Breast epithelium (tissue), 4 donors: ENCODE measurements around the gene MIS12. TPM values are rescaled to one million over a fixed set of nuclear protein-coding genes. Genes with fewer than 3 reads are reported as not detected.

Experiments
- DNase-seq, 2 donors: peaks; one replicate each; pipeline ENCODE4 v3.0.0-alpha.2; 2019; ENCODE audit warnings: low spot score in 2 of 2
- H3K27ac ChIP-seq, 2 donors: fragments of 200-600 bp; sonication (generic) in 1 of 2; one replicate each; pipeline ENCODE4 v1.5.1; 2016 to 2019; ENCODE audit warnings: mild to moderate bottlenecking in 1 of 2
- H3K27me3 ChIP-seq, 2 donors: fragments of 200-600 bp; sonication (generic) in 1 of 2; one replicate each; pipeline versions ENCODE4 v1.5.1 to v1.6.0; 2017 to 2019; ENCODE audit warnings: control low read depth in 1 of 2, mild to moderate bottlenecking in 1 of 2
- H3K36me3 ChIP-seq: fragments of 200-600 bp; one replicate; pipeline ENCODE4 v1.5.1; 2019
- H3K4me1 ChIP-seq, 2 donors: fragments of 200-600 bp; sonication (generic); one replicate each; pipeline ENCODE4 v1.5.1; 2016 to 2019; ENCODE audit warnings: control low read depth in 1 of 2
- H3K4me3 ChIP-seq, 3 donors: fragments of 200-600 bp; sonication (generic); 1 replicate in 2 of 3; 2 replicates in 1 of 3; pipeline ENCODE4 v1.5.1; 2016 to 2019; ENCODE audit warnings: mild to moderate bottlenecking in 3 of 3, moderate library complexity in 2 of 3
- H3K9me3 ChIP-seq, 2 donors: fragments of 200-600 bp; sonication (generic) in 1 of 2; one replicate each; pipeline ENCODE4 v1.5.1; 2016 to 2019; ENCODE audit warnings: control low read depth in 1 of 2
- CTCF ChIP-seq, 3 donors: fragments of 450-650 bp; IDR thresholded peaks; one replicate each; pipeline ENCODE4 v1.5.1; 2016 to 2017; ENCODE audit warnings: antibody characterized with exemption in 3 of 3, mild to moderate bottlenecking in 3 of 3, moderate library complexity in 3 of 3
- POLR2A ChIP-seq: fragments of 450-650 bp; IDR thresholded peaks from one replicate; pipeline ENCODE4 v1.6.1; 2016; ENCODE audit warnings: antibody characterized with exemption, mild to moderate bottlenecking, moderate library complexity
- POLR2AphosphoS5 ChIP-seq, 3 donors: sonication (generic); formaldehyde crosslinking; IDR thresholded peaks; one replicate each; pipeline ENCODE4 v1.6.1; 2017; ENCODE audit warnings: antibody characterized with exemption in 3 of 3
- intact Hi-C: fragments of 100-400 bp; cut with DNase I; formaldehyde crosslinking; loops from one replicate; pipeline ENCODE4 v1.15.1; 2023; ENCODE audit warnings: low total_unique reads
- total RNA-seq, 3 donors: library from RNA; depleted of rRNA; stranded (reverse); fragments of >200 nt; gene quantifications; one replicate each; pipeline ENCODE4 v1.1.0, GENCODE V29; 2016

MIS12 gene
- total RNA-seq, 3 donors from 2014 or later: 12.3 to 16.5 (median 14.1) TPM

- H3K4me1 ChIP-seq: no peaks in the 10 kb centered on the region
- H3K4me3 ChIP-seq: no peak overlapping the region
- TF ChIP-seq POLR2A (no peak), POLR2AphosphoS5 (IDR thresholded peaks at IDR 0.05) (no peak), CTCF (IDR thresholded peaks at IDR 0.05) (no peak)
- no peaks in the 10 kb centered on the region for H3K27me3 ChIP-seq
- no peak overlapping the region for H3K27ac ChIP-seq
- no peaks in the 10 kb centered on the region for H3K9me3 ChIP-seq
- DNase-seq: no peak
- intact Hi-C loops: no loop called here
- peaks cover 16% of the 10 kb centered on the region for H3K36me3 ChIP-seq
Observed at GRCh38 chr17:5480962-5481361, 5.4 kb upstream of the MIS12 start.

GRCh38 chr17:5481451-5481850, 4.9 kb upstream of the MIS12 start:
- peaks cover 16% of the 10 kb centered on the region for H3K36me3 ChIP-seq

GRCh38 chr17:5485270-5486205, 828 bp upstream of the MIS12 start, which contains the start of gene DERL2:
Gene DERL2 (minus strand): TSS chr17:5486178. CDS start chr17:5486161, 17 bp downstream.
- Histone ChIP-seq H3K4me3 (peak within 1 kb of the TSS; percentile 78 to 97 (median 95)), H3K27ac (peak within 1 kb of the TSS; percentile 98 to 99), H3K4me1 (peaks cover 5 to 7% of the 10 kb centered on the region in 2 donors), H3K36me3 (no peaks in the 10 kb centered on the region), H3K27me3 (no peaks in the 10 kb centered on the region), H3K9me3 (no peaks in the 10 kb centered on the region)
- no peak for DNase-seq
- TF ChIP-seq POLR2AphosphoS5 (IDR thresholded peaks at IDR 0.05) (peak in 2 of 3 donors; percentile 8 to 22), CTCF (IDR thresholded peaks at IDR 0.05) (peak in 1 of 3 donors; percentile 12), POLR2A (peak; percentile 63)
- intact Hi-C loops: no loop called here

More at GRCh38 chr17:5481451-5481850, 4.9 kb upstream of the MIS12 start:
- Histone ChIP-seq H3K4me3 (no peak overlapping the region), H3K27ac (no peak overlapping the region), H3K4me1 (no peaks in the 10 kb centered on the region), H3K9me3 (no peaks in the 10 kb centered on the region), H3K27me3 (no peaks in the 10 kb centered on the region)
- TF ChIP-seq POLR2A: no peak
- no peak for TF ChIP-seq POLR2AphosphoS5 (IDR thresholded peaks at IDR 0.05)
- TF ChIP-seq CTCF (IDR thresholded peaks at IDR 0.05): no peak
- DNase-seq: no peak
- intact Hi-C loops: no loop called here

- no peaks in the 10 kb centered on the region for H3K9me3 ChIP-seq
- peaks cover 5 to 7% of the 10 kb centered on the region in 2 donors for H3K4me1 ChIP-seq
- no peak overlapping the region for H3K27ac ChIP-seq
- H3K4me3 ChIP-seq: no peak overlapping the region
- no peaks in the 10 kb centered on the region for H3K27me3 ChIP-seq
- intact Hi-C loops: no loop called here
- no peak for DNase-seq
- no peak for TF ChIP-seq POLR2A
- no peak for TF ChIP-seq POLR2AphosphoS5 (IDR thresholded peaks at IDR 0.05)
- TF ChIP-seq CTCF (IDR thresholded peaks at IDR 0.05): no peak
- no peaks in the 10 kb centered on the region for H3K36me3 ChIP-seq
Observed at GRCh38 chr17:5488752-5489151, 2.4 kb downstream of the MIS12 start.

- Histone ChIP-seq H3K36me3 (no peaks in the 10 kb centered on the region), H3K4me1 (no peaks in the 10 kb centered on the region), H3K27ac (no peak overlapping the region), H3K27me3 (no peaks in the 10 kb centered on the region), H3K9me3 (no peaks in the 10 kb centered on the region), H3K4me3 (no peak overlapping the region)
- TF ChIP-seq POLR2A (no peak), CTCF (IDR thresholded peaks at IDR 0.05) (no peak), POLR2AphosphoS5 (IDR thresholded peaks at IDR 0.05) (no peak)
- intact Hi-C loops: no loop called here
- DNase-seq: no peak
Observed at GRCh38 chr17:5492970-5493369, 6.6 kb downstream of the MIS12 start.
